Activated naive CD4-positive, alpha-beta T cell treated with anti-CD3 and anti-CD28 coated beads, Interleukin-2, amount 50 U/mL, for 16 hours (primary cell): ENCODE measurements around the gene IQGAP1.
A peak's percentile ranks its signal among the peaks of the same experiment; 100 is the strongest.
"Not testable (repeated sequence)": the region's sequence is repeated elsewhere in the genome, so short reads cannot be mapped to it uniquely, and the experiment has no call there.

Source experiments
- DNase-seq: peaks from one replicate; pipeline ENCODE4 v3.0.0-alpha.2; 2020

The IQGAP1 gene

GRCh38 chr15:90367576-90367975, 20.5 kb upstream of the IQGAP1 start:
- DNase-seq, result no peak

- no peak for DNase-seq
These were observed 13.0 kb upstream of the IQGAP1 start for GRCh38 chr15:90375071-90375470.

GRCh38 chr15:90376789-90377188, 11.3 kb upstream of the IQGAP1 start:
- peak; percentile 33 for DNase-seq

GRCh38 chr15:90379263-90379662, 8.8 kb upstream of the IQGAP1 start:
- DNase-seq, result no peak

GRCh38 chr15:90381515-90381914, 6.5 kb upstream of the IQGAP1 start:
- DNase-seq, result no peak

GRCh38 chr15:90382320-90382719, 5.7 kb upstream of the IQGAP1 start:
- no peak for DNase-seq

- DNase-seq, result no peak
These were observed 1.8 kb upstream of the IQGAP1 start for GRCh38 chr15:90386221-90386620.

- peak; percentile 42 for DNase-seq
These were observed 679 bp downstream of the IQGAP1 start for GRCh38 chr15:90388462-90389380.

GRCh38 chr15:90389513-90389912, 1.5 kb downstream of the IQGAP1 start:
- DNase-seq, result no peak

GRCh38 chr15:90393040-90393439, 5.0 kb downstream of the IQGAP1 start:
- no peak for DNase-seq

GRCh38 chr15:90394074-90394473, 6.0 kb downstream of the IQGAP1 start:
- no peak for DNase-seq

- no peak for DNase-seq
These were observed 6.9 kb downstream of the IQGAP1 start for GRCh38 chr15:90394748-90395442.

- no peak for DNase-seq
These were observed 8.3 kb downstream of the IQGAP1 start for GRCh38 chr15:90396321-90396720.

GRCh38 chr15:90400005-90400758, 12.1 kb downstream of the IQGAP1 start:
- no peak for DNase-seq

GRCh38 chr15:90400759-90401314, 12.8 kb downstream of the IQGAP1 start:
- peak; percentile 29 for DNase-seq

- DNase-seq, result no peak
These were observed 13.5 kb downstream of the IQGAP1 start for GRCh38 chr15:90401495-90401894.

- no peak for DNase-seq
These were observed 14.2 kb downstream of the IQGAP1 start for GRCh38 chr15:90402223-90402622.

- no peak for DNase-seq
These were observed 14.7 kb downstream of the IQGAP1 start for GRCh38 chr15:90402767-90403166.

- DNase-seq, result no peak
These were observed 17.1 kb downstream of the IQGAP1 start for GRCh38 chr15:90405055-90405607.

- no peak for DNase-seq
These were observed 19.3 kb downstream of the IQGAP1 start for GRCh38 chr15:90407336-90407735.

- no peak for DNase-seq
These were observed 19.9 kb downstream of the IQGAP1 start for GRCh38 chr15:90407871-90408317.

- DNase-seq, result no peak
These were observed 20.6 kb downstream of the IQGAP1 start for GRCh38 chr15:90408657-90409056.

GRCh38 chr15:90409587-90409986, 21.5 kb downstream of the IQGAP1 start:
- DNase-seq, result not testable (repeated sequence)
